B cell (primary cell): ENCODE data around the gene ANGPT4. TPM values are rescaled to one million over a fixed set of nuclear protein-coding genes. Genes with fewer than 3 reads are reported as not detected.

ENCODE experiments used
- ATAC-seq: fragments of 200-7000 bp; cut with Tn5 transposase; one replicate; pipeline ENCODE4 v1.10.0; 2021; ENCODE audit warnings: low read depth, mild to moderate bottlenecking, moderate number of reproducible peaks, moderate library complexity
- CTCF ChIA-PET: fragments of 350-600 bp; sonication (Branson Sonifier 250); formaldehyde crosslinking; loops from one replicate; lab custom pipeline; 2021; ENCODE audit warnings: antibody characterized with exemption, inconsistent platforms; lab: Charles Lee
- POLR2A ChIA-PET: fragments of 350-600 bp; sonication (Branson Sonifier 250); formaldehyde crosslinking; loops from one replicate; lab custom pipeline; 2021; ENCODE audit warnings: antibody characterized with exemption; lab: Charles Lee
- DNase-seq: peaks from one replicate; pipeline ENCODE4 v3.0.0; 2013
- H2AFZ ChIP-seq: 2 replicates; pipeline ENCODE4 v1.6.1; 2012; ENCODE audit warnings: mild to moderate bottlenecking, low read depth, low read length; ENCODE audit not compliant: insufficient read depth, poor library complexity, severe bottlenecking
- H3K27ac ChIP-seq, 2 donors: 1 replicate in 1 of 2; 2 replicates in 1 of 2; pipeline ENCODE4 v1.5.1; 2012 to 2013; ENCODE audit warnings: low read length in 2 of 2, mild to moderate bottlenecking in 2 of 2, moderate library complexity in 1 of 2
- H3K27me3 ChIP-seq, 4 experiments: fragments of 200-600 bp in 1 of 4; sonication (generic) in 1 of 4; replicated peaks in 1 of 4; 1 replicate in 2 of 4; 2 replicates in 2 of 4; pipeline versions ENCODE4 v1.6.1 to v1.7.0; 2013 to 2016; ENCODE audit warnings: low read length in 3 of 4, mild to moderate bottlenecking in 2 of 4, mixed read lengths in 1 of 4, moderate library complexity in 1 of 4; ENCODE audit not compliant: insufficient read depth in 4 of 4, control insufficient read depth in 3 of 4; ENCODE audit errors: control extremely low read depth in 1 of 4
- H3K36me3 ChIP-seq, 2 experiments: replicated peaks in 1 of 2; 1 replicate in 1 of 2; 2 replicates in 1 of 2; pipeline versions ENCODE4 v1.6.1 to v1.7.1; 2013; ENCODE audit warnings: low read length in 1 of 2; ENCODE audit not compliant: insufficient read depth in 2 of 2, control insufficient read depth in 1 of 2; ENCODE audit errors: control extremely low read depth in 1 of 2, extremely low read depth in 1 of 2
- H3K4me1 ChIP-seq, 2 donors: fragments of 200-600 bp in 1 of 2; sonication (generic) in 1 of 2; 1 replicate in 1 of 2; 2 replicates in 1 of 2; pipeline versions ENCODE4 v1.5.1 to v1.6.1; 2013 to 2017; ENCODE audit warnings: low read length in 2 of 2; ENCODE audit not compliant: control insufficient read depth in 2 of 2, insufficient read depth in 2 of 2
- H3K4me2 ChIP-seq: replicated peaks from 2 replicates; pipeline ENCODE3; 2012; ENCODE audit warnings: mild to moderate bottlenecking, low read depth, low read length; ENCODE audit not compliant: poor library complexity, severe bottlenecking
- H3K4me3 ChIP-seq, 5 experiments: fragments of 200-600 bp in 1 of 5; sonication (generic) in 1 of 5; 1 replicate in 3 of 5; 2 replicates in 2 of 5; pipeline versions ENCODE4 v1.5.1 to v1.7.0; 2011 to 2016; ENCODE audit warnings: low read length in 4 of 5, mild to moderate bottlenecking in 4 of 5, low read depth in 2 of 5, control low read depth in 1 of 5, moderate library complexity in 1 of 5; ENCODE audit not compliant: insufficient read depth in 1 of 5; ENCODE audit errors: control extremely low read depth in 1 of 5, extremely low read depth in 1 of 5
- H3K79me2 ChIP-seq: fragments of 200-600 bp; sonication (generic); one replicate; pipeline ENCODE4 v1.6.0; 2016; ENCODE audit warnings: low read length; ENCODE audit not compliant: control insufficient read depth, insufficient read depth
- H3K9ac ChIP-seq: fragments of 200-600 bp; sonication (generic); 2 replicates; pipeline ENCODE4 v1.6.1; 2017; ENCODE audit warnings: mild to moderate bottlenecking, low read length, moderate library complexity
- H3K9me3 ChIP-seq, 3 donors: one replicate each; pipeline versions ENCODE4 v1.6.1 to v1.7.1; 2013; ENCODE audit warnings: low read length in 2 of 3; ENCODE audit not compliant: control insufficient read depth in 2 of 3, insufficient read depth in 1 of 3; ENCODE audit errors: control extremely low read depth in 1 of 3
- H4K20me1 ChIP-seq: 2 replicates; pipeline ENCODE4 v1.6.0; 2012; ENCODE audit warnings: mild to moderate bottlenecking, low read length; ENCODE audit not compliant: insufficient read depth, control insufficient read depth, poor library complexity, severe bottlenecking
- H3K27ac Mint-ChIP-seq: one replicate; pipeline ENCODE4 v1.8.0; 2021; ENCODE audit warnings: mixed read lengths
- H3K27me3 Mint-ChIP-seq: one replicate; pipeline ENCODE4 v1.8.0; 2021; ENCODE audit warnings: mixed read lengths
- H3K4me1 Mint-ChIP-seq: one replicate; pipeline ENCODE4 v1.8.0; 2021; ENCODE audit warnings: mixed read lengths
- H3K4me3 Mint-ChIP-seq: one replicate; pipeline ENCODE4 v1.8.0; 2021; ENCODE audit warnings: mixed read lengths
- H3K9me3 Mint-ChIP-seq: one replicate; pipeline ENCODE4 v1.8.0; 2022; ENCODE audit warnings: mixed read lengths; ENCODE audit not compliant: insufficient read depth
- EZH2 ChIP-seq: IDR thresholded peaks from 2 replicates; pipeline ENCODE4 v1.6.1; 2012; ENCODE audit warnings: borderline replicate concordance, low read depth, mild to moderate bottlenecking, moderate library complexity, low read length; ENCODE audit not compliant: insufficient read depth, poor library complexity, severe bottlenecking
- WGBS: methylation state at CpG from one replicate; pipeline ENCODE4 v1.1.5; 2013; ENCODE audit warnings: missing lambda C conversion rate; ENCODE audit not compliant: insufficient coverage; 5-methylcytosine and 5-hydroxymethylcytosine counted together
- intact Hi-C: fragments of 100-400 bp; cut with micrococcal nuclease; formaldehyde crosslinking; loops from one replicate; pipeline ENCODE4 v1.10.0; 2022
- polyA plus RNA-seq: library from polyadenylated mRNA; depleted of rRNA; stranded (reverse); fragments of >200 nt; gene quantifications from 2 replicates; pipeline ENCODE4 v1.2.3, GENCODE V29; 2012
- total RNA-seq, 2 donors: library from RNA; stranded (reverse); fragments of 120-200 nt in 1 of 2; gene quantifications; 1 replicate in 1 of 2; 2 replicates in 1 of 2; pipeline versions ENCODE4 v1.2.3 to v1.2.4, GENCODE V29; 2013 to 2022
- TF ChIP-seq, protein P1 (sequence below): fragments of 200-600 bp; IDR thresholded peaks from one replicate; pipeline ENCODE4 v1.8.0; 2022; ENCODE audit warnings: antibody characterized with exemption, mild to moderate bottlenecking

ANGPT4 gene
- total and polyA plus RNA-seq, 2 donors (not counting 1 experiment from before 2014, with no cell fraction given), result not detected

DNA sequence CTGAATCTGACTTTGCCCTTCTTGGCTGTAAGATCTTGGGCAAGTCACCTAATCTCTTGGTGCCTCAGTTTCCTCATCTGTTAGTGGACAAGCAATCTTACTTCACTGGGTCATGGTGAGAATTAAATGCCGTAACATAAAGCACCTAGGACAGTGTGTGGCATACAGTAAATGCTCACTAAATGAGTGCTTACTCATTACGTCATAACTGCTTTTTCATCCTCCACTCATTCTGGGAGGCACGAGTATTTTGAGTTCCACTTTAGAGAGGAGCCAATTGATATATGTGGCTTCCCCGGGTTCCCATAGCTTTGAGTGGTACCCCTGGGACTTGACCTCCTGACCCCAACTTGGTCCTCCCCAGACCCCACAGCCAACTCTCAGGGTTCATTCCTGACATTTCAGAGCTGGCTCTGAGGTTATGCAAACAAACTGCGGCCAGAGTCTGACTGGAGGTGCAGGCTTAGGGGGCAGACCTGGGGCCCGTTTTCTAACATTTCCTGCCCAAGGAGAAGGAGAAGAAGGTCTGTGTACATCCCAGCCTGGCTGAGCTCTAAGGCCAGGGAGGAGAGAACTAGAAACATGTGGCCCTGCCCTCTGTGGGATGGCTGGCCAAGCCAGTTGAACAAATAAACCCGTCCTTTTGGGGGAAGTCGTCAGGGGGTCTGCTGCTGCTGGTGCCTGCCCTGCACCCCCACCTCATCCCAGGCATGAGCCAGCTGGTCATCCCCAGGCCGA is 5.8 kb downstream of the ANGPT4 start:
- no peaks in the 10 kb centered on the region for H4K20me1 ChIP-seq
- intact Hi-C loops, result no loop called here
- WGBS, result 62% methylated on average over 9 of the region's 9 CpGs
- H3K27me3 Mint-ChIP-seq, result peaks cover 24% of the 10 kb centered on the region
- peaks cover 0 to 11% (median 0%) of the 10 kb centered on the region in 4 experiments for H3K27me3 ChIP-seq
- peaks cover 9% of the 10 kb centered on the region in 2 donors for H3K4me1 ChIP-seq
- H2AFZ ChIP-seq, result no peak overlapping the region
- H3K9me3 ChIP-seq, result no peaks in the 10 kb centered on the region
- no peak overlapping the region for H3K4me3 Mint-ChIP-seq
- H3K27ac ChIP-seq, result no peak overlapping the region
- H3K27ac Mint-ChIP-seq, result no peak overlapping the region
- no peak overlapping the region for H3K4me2 ChIP-seq
- TF ChIP-seq EZH2, result no peak
- TF ChIP-seq, protein P1, sequence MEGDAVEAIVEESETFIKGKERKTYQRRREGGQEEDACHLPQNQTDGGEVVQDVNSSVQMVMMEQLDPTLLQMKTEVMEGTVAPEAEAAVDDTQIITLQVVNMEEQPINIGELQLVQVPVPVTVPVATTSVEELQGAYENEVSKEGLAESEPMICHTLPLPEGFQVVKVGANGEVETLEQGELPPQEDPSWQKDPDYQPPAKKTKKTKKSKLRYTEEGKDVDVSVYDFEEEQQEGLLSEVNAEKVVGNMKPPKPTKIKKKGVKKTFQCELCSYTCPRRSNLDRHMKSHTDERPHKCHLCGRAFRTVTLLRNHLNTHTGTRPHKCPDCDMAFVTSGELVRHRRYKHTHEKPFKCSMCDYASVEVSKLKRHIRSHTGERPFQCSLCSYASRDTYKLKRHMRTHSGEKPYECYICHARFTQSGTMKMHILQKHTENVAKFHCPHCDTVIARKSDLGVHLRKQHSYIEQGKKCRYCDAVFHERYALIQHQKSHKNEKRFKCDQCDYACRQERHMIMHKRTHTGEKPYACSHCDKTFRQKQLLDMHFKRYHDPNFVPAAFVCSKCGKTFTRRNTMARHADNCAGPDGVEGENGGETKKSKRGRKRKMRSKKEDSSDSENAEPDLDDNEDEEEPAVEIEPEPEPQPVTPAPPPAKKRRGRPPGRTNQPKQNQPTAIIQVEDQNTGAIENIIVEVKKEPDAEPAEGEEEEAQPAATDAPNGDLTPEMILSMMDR, result no peak
- no peaks in the 10 kb centered on the region for H3K9me3 Mint-ChIP-seq
- H3K4me1 Mint-ChIP-seq, result peaks cover 13% of the 10 kb centered on the region
- no peak overlapping the region for H3K4me3 ChIP-seq
- POLR2A ChIA-PET, result no interaction called here
- no peaks in the 10 kb centered on the region for H3K36me3 ChIP-seq
- CTCF ChIA-PET, result interaction anchor here (0.6 to 1.0 kb wide), 2 partner anchors 92 to 135 kb away, joined by 5 to 7 read pairs; no protein-coding TSS in a partner anchor
- no peak overlapping the region for H3K9ac ChIP-seq
- no peak for DNase-seq
- no peaks in the 10 kb centered on the region for H3K79me2 ChIP-seq
- ATAC-seq, result no peak

DNA sequence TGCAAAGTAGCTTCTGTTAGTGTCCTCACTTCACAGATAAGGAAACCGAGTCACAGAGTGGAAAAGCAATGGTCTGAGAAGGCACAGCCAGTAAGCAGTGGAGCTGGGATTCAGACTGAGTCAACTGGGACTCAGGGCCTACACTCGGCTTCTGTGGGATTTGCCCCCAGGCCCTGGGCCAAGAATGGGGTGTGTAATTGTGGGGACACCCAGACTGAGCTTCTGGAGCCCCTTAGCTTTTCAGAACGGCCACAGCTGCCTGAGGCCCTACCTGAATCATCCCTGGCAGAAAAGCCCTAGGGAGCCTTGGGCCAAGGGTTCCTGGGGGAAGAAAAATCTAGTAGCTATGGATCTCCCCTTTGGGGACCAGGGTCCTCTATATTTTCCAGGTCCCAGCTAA is 6.5 kb downstream of the ANGPT4 start:
- intact Hi-C loops, result no loop called here
- no peak overlapping the region for H3K4me2 ChIP-seq
- DNase-seq (no peak), ATAC-seq (no peak)
- H3K27ac Mint-ChIP-seq, result no peak overlapping the region
- no peak overlapping the region for H3K4me3 Mint-ChIP-seq
- no peak overlapping the region for H3K27ac ChIP-seq
- H3K4me1 Mint-ChIP-seq, result peaks cover 19% of the 10 kb centered on the region
- WGBS, result 82% methylated on average over 3 of the region's 3 CpGs
- POLR2A ChIA-PET, result no interaction called here
- no peak overlapping the region for H3K4me3 ChIP-seq
- no peaks in the 10 kb centered on the region for H3K79me2 ChIP-seq
- peaks cover 0 to 6% (median 0%) of the 10 kb centered on the region in 4 experiments for H3K27me3 ChIP-seq
- CTCF ChIA-PET, result interaction anchor here (1.0 kb wide), 1 partner anchor 91 kb away, joined by 5 read pairs; no protein-coding TSS in a partner anchor
- TF ChIP-seq, protein P1, result no peak
- no peak for TF ChIP-seq EZH2
- H2AFZ ChIP-seq, result no peak overlapping the region
- H3K9me3 ChIP-seq, result no peaks in the 10 kb centered on the region
- H3K27me3 Mint-ChIP-seq, result peaks cover 19% of the 10 kb centered on the region
- H3K9ac ChIP-seq, result no peak overlapping the region
- no peaks in the 10 kb centered on the region for H3K36me3 ChIP-seq
- H4K20me1 ChIP-seq, result no peaks in the 10 kb centered on the region
- no peaks in the 10 kb centered on the region for H3K9me3 Mint-ChIP-seq
- H3K4me1 ChIP-seq, result peaks cover 14 to 16% of the 10 kb centered on the region in 2 donors
